H9 (cell line): ENCODE measurements around the gene BRAT1. TPM values are rescaled to one million over a fixed set of nuclear protein-coding genes. Genes with fewer than 3 reads are reported as not detected.
A peak's percentile ranks its signal among the peaks of the same experiment; 100 is the strongest.

Experiments used
- DNase-seq: peaks from one replicate; pipeline ENCODE4 v3.0.0-alpha.2; 2017
- H2AFZ ChIP-seq: one replicate; pipeline ENCODE4 v1.6.1; 2013; ENCODE audit warnings: mild to moderate bottlenecking, low read length, control low read depth, moderate library complexity
- H2AK5ac ChIP-seq: 2 replicates; pipeline ENCODE4 v1.6.1; 2013; ENCODE audit warnings: low read length, control low read depth, mixed read lengths; ENCODE audit not compliant: insufficient read length
- H2BK120ac ChIP-seq: one replicate; pipeline ENCODE4 v1.6.1; 2013; ENCODE audit warnings: low read depth, mild to moderate bottlenecking, low read length, control low read depth, inconsistent platforms; ENCODE audit not compliant: poor library complexity, severe bottlenecking
- H2BK12ac ChIP-seq: 2 replicates; pipeline ENCODE4 v1.6.1; 2013; ENCODE audit warnings: low read length, control low read depth, mixed read lengths, low read depth; ENCODE audit not compliant: insufficient read length
- H2BK15ac ChIP-seq: 2 replicates; pipeline ENCODE4 v1.6.1; 2013; ENCODE audit warnings: low read depth, low read length, control low read depth
- H2BK20ac ChIP-seq: one replicate; pipeline ENCODE4 v1.6.1; 2013; ENCODE audit warnings: low read depth, mild to moderate bottlenecking, low read length, control low read depth, inconsistent platforms; ENCODE audit not compliant: poor library complexity, severe bottlenecking
- H2BK5ac ChIP-seq: 2 replicates; pipeline ENCODE4 v1.6.1; 2013; ENCODE audit warnings: low read length, control low read depth, mixed read lengths; ENCODE audit not compliant: insufficient read length
- H3K14ac ChIP-seq: 2 replicates; pipeline ENCODE4 v1.6.1; 2013; ENCODE audit warnings: low read length, control low read depth; ENCODE audit not compliant: insufficient read depth
- H3K18ac ChIP-seq: 2 replicates; pipeline ENCODE4 v1.6.1; 2013; ENCODE audit warnings: low read depth, mild to moderate bottlenecking, mixed read lengths, low read length, control low read depth; ENCODE audit not compliant: insufficient read length
- H3K23ac ChIP-seq: 2 replicates; pipeline ENCODE4 v1.6.1; 2013; ENCODE audit warnings: low read length, control low read depth, mixed read lengths, low read depth; ENCODE audit not compliant: insufficient read length
- H3K23me2 ChIP-seq: 2 replicates; pipeline ENCODE4 v1.6.1; 2013; ENCODE audit warnings: low read depth, mild to moderate bottlenecking, mixed read lengths, low read length, control low read depth; ENCODE audit not compliant: insufficient read length, poor library complexity, severe bottlenecking
- H3K27ac ChIP-seq: 2 replicates; pipeline ENCODE4 v1.5.1; 2013; ENCODE audit warnings: low read length, control low read depth, mixed read lengths, low read depth; ENCODE audit not compliant: insufficient read length
- H3K27me3 ChIP-seq: 2 replicates; pipeline ENCODE4 v1.6.1; 2013; ENCODE audit warnings: low read length, control low read depth, inconsistent platforms; ENCODE audit not compliant: insufficient read depth
- H3K4ac ChIP-seq: 2 replicates; pipeline ENCODE4 v1.6.1; 2013; ENCODE audit warnings: low read depth, mild to moderate bottlenecking, control low read depth, inconsistent platforms, low read length, moderate library complexity
- H3K4me1 ChIP-seq: 2 replicates; pipeline ENCODE4 v1.6.1; 2013; ENCODE audit warnings: low read length, control low read depth, inconsistent platforms; ENCODE audit not compliant: insufficient read depth
- H3K4me2 ChIP-seq: 2 replicates; pipeline ENCODE4 v1.6.1; 2013; ENCODE audit warnings: low read length, control low read depth, mixed read lengths; ENCODE audit not compliant: insufficient read length, insufficient read depth
- H3K56ac ChIP-seq: 2 replicates; pipeline ENCODE4 v1.6.1; 2013; ENCODE audit warnings: low read depth, mild to moderate bottlenecking, mixed read lengths, low read length, control low read depth; ENCODE audit not compliant: insufficient read length
- H3K79me1 ChIP-seq: 2 replicates; pipeline ENCODE4 v1.6.1; 2013; ENCODE audit warnings: low read depth, mild to moderate bottlenecking, moderate library complexity, low read length, control low read depth, inconsistent platforms; ENCODE audit not compliant: insufficient read depth, poor library complexity, severe bottlenecking
- H3K79me2 ChIP-seq: 2 replicates; pipeline ENCODE4 v1.6.1; 2013; ENCODE audit warnings: low read length, control low read depth, inconsistent platforms; ENCODE audit not compliant: insufficient read depth
- H3K9ac ChIP-seq: 2 replicates; pipeline ENCODE4 v1.6.1; 2013; ENCODE audit warnings: low read length, control low read depth, mixed read lengths; ENCODE audit not compliant: insufficient read length; ENCODE audit errors: extremely low read depth
- H3K9me3 ChIP-seq: one replicate; pipeline ENCODE4 v1.6.1; 2013; ENCODE audit warnings: low read depth, low read length, inconsistent platforms; ENCODE audit not compliant: control insufficient read depth
- H3T11ph ChIP-seq: one replicate; pipeline ENCODE4 v1.6.1; 2013; ENCODE audit warnings: mild to moderate bottlenecking, low read length, control low read depth, inconsistent platforms
- H4K20me1 ChIP-seq: one replicate; pipeline ENCODE4 v1.6.1; 2013; ENCODE audit not compliant: control insufficient read depth, insufficient read length, insufficient read depth
- H4K5ac ChIP-seq: 2 replicates; pipeline ENCODE4 v1.6.1; 2013; ENCODE audit warnings: low read depth, mild to moderate bottlenecking, mixed read lengths, low read length, control low read depth; ENCODE audit not compliant: insufficient read length
- H4K8ac ChIP-seq: replicated peaks from 2 replicates; pipeline ENCODE4 v1.6.1; 2013; ENCODE audit warnings: low read length, control low read depth, mixed read lengths, low read depth; ENCODE audit not compliant: insufficient read length
- H4K91ac ChIP-seq: 2 replicates; pipeline ENCODE4 v1.6.1; 2013; ENCODE audit warnings: low read depth, mild to moderate bottlenecking, moderate library complexity, mixed read lengths, low read length, control low read depth; ENCODE audit not compliant: insufficient read length
- H3K27ac Mint-ChIP-seq, 3 experiments: 2 replicates in 2 of 3; 3 replicates in 1 of 3; pipeline ENCODE4 v1.8.0; 2020 to 2021; ENCODE audit warnings: mixed read lengths in 3 of 3, mild to moderate bottlenecking in 1 of 3, moderate library complexity in 1 of 3
- H3K27me3 Mint-ChIP-seq: 2 replicates; pipeline ENCODE4 v1.8.0; 2021; ENCODE audit warnings: low read depth, mild to moderate bottlenecking, moderate library complexity, mixed read lengths
- H3K36me3 Mint-ChIP-seq, 3 experiments: 2 replicates in 2 of 3; 3 replicates in 1 of 3; pipeline ENCODE4 v1.8.0; 2020 to 2021; ENCODE audit warnings: low read depth in 3 of 3, mixed read lengths in 3 of 3; ENCODE audit not compliant: insufficient read depth in 1 of 3
- H3K4me1 Mint-ChIP-seq, 2 experiments: 2 replicates each; pipeline ENCODE4 v1.8.0; 2020; ENCODE audit warnings: mixed read lengths in 2 of 2
- H3K4me3 Mint-ChIP-seq, 2 experiments: 2 replicates in 1 of 2; 3 replicates in 1 of 2; pipeline ENCODE4 v1.8.0; 2020 to 2021; ENCODE audit warnings: mild to moderate bottlenecking in 2 of 2, mixed read lengths in 2 of 2, moderate library complexity in 1 of 2
- H3K9me3 Mint-ChIP-seq, 2 experiments: 2 replicates in 1 of 2; 3 replicates in 1 of 2; pipeline ENCODE4 v1.8.0; 2020; ENCODE audit warnings: mild to moderate bottlenecking in 2 of 2, mixed read lengths in 2 of 2, moderate library complexity in 1 of 2
- CTCF ChIP-seq: fragments of 200-600 bp; sonication (generic); conservative IDR thresholded peaks from 3 replicates; pipeline ENCODE4 v1.8.0; 2021; ENCODE audit warnings: antibody characterized with exemption, mild to moderate bottlenecking
- WGBS: extraction: QIAGEN DNeasy Blood & Tissue Kit; methylation state at CpG from one replicate; pipeline ENCODE4 v1.1.7; 2013; ENCODE audit warnings: missing lambda C conversion rate, low lambda C conversion rate, mixed read lengths; ENCODE audit not compliant: insufficient read length; ENCODE audit errors: extremely low coverage; 5-methylcytosine and 5-hydroxymethylcytosine counted together
- total RNA-seq: library from RNA; stranded (reverse); gene quantifications from 2 replicates; pipeline ENCODE4 v1.2.1, GENCODE V29; 2021

The BRAT1 gene
- total RNA-seq, 1 experiment from 2014 or later, result 41.2 TPM

- Histone ChIP-seq H3K18ac (no peak overlapping the region), H2AFZ (no peak overlapping the region), H4K8ac (no peak overlapping the region), H3K14ac (no peak overlapping the region), H3K9ac (no peak overlapping the region), H2AK5ac (no peak overlapping the region), H3K4ac (no peak overlapping the region), H2BK20ac (no peak overlapping the region), H3K23me2 (peaks cover 13% of the 10 kb centered on the region), H2BK15ac (no peak overlapping the region), H2BK12ac (no peak overlapping the region), H3K27me3 (no peaks in the 10 kb centered on the region; the same call in 1 of the 2 replicates), H3K23ac (no peak overlapping the region), H2BK120ac (no peak overlapping the region), H3K4me1 (no peaks in the 10 kb centered on the region; the same call in 1 of the 2 replicates), H3T11ph (no peak overlapping the region), H3K79me1 (no peaks in the 10 kb centered on the region), H3K79me2 (no peaks in the 10 kb centered on the region; the same call in 1 of the 2 replicates), H4K91ac (no peak overlapping the region), H3K9me3 (no peaks in the 10 kb centered on the region), H2BK5ac (no peak overlapping the region), H3K27ac (no peak overlapping the region), H4K20me1 (no peaks in the 10 kb centered on the region), H3K4me2 (peak overlapping the region; percentile 4), H3K56ac (no peak overlapping the region), H4K5ac (no peak overlapping the region)
- no CpG with 5 or more reads among the region's 19 CpGs for WGBS
- TF ChIP-seq CTCF, result no peak
- no peaks in the 10 kb centered on the region for H3K9me3 Mint-ChIP-seq
- H3K4me1 Mint-ChIP-seq, result peaks cover 40 to 54% of the 10 kb centered on the region in 2 experiments
- peaks cover 0 to 26% (median 24%) of the 10 kb centered on the region in 3 experiments; a peak in 5 of 7 replicates for H3K36me3 Mint-ChIP-seq
- peak; percentile 73 for DNase-seq
- peak overlapping the region in 2 of 3 experiments; percentile 91; a peak in 4 of 7 replicates for H3K27ac Mint-ChIP-seq
- peak overlapping the region; percentile 53 to 67 for H3K4me3 Mint-ChIP-seq
- H3K27me3 Mint-ChIP-seq, result peaks cover 17% of the 10 kb centered on the region
Measured at GRCh38 chr7:2522780-2523433, 32.4 kb downstream of the BRAT1 start.
